Limb (tissue), 2 donors: ENCODE data around the gene TANC1.

Experiments
- DNase-seq, 2 donors: peaks; one replicate each; pipeline ENCODE4 v3.0.0-alpha.2; 2016; ENCODE audit errors: extremely low spot score in 2 of 2

TANC1 gene

GRCh38 chr2:159262226-159262625, 293.8 kb downstream of the TANC1 start:
- no peak for DNase-seq

GRCh38 chr2:159262904-159263303, 294.5 kb downstream of the TANC1 start:
- no peak for DNase-seq

GRCh38 chr2:159265171-159265576, 296.7 kb downstream of the TANC1 start:
- no peak for DNase-seq

- no peak for DNase-seq
Observed at GRCh38 chr2:159266554-159266953, 298.1 kb downstream of the TANC1 start.

- no peak for DNase-seq
Observed at GRCh38 chr2:159267921-159268320, 299.5 kb downstream of the TANC1 start.

- no peak for DNase-seq
Observed at GRCh38 chr2:159270744-159271379, 302.4 kb downstream of the TANC1 start.

GRCh38 chr2:159272156-159272555, 303.7 kb downstream of the TANC1 start:
- no peak for DNase-seq

GRCh38 chr2:159275111-159275510, 306.7 kb downstream of the TANC1 start:
- DNase-seq, result no peak

GRCh38 chr2:159279700-159280099, 311.3 kb downstream of the TANC1 start:
- no peak for DNase-seq

GRCh38 chr2:159281002-159281401, 312.6 kb downstream of the TANC1 start:
- no peak for DNase-seq
